ENCODE results near the gene LRRC8D.

The LRRC8D gene

GRCh38 chr1:89900791-89901708 lies 80.2 kb downstream of the LRRC8D start:
- peaks cover 47 to 69% (median 64%) of the 10 kb centered on the region in 10 experiments for H3K4me1 ChIP-seq
- H4K20me1 ChIP-seq, result peaks cover 0 to 100% (median 46%) of the 10 kb centered on the region in 11 experiments; a peak in 15 of 22 replicates

GRCh38 chr1:89901957-89902669 lies 81.3 kb downstream of the LRRC8D start:
- TF ChIP-seq Cebpa-rat (IDR thresholded peaks at IDR 0.05), result no peak
- no peaks in the 10 kb centered on the region for H3K27me3 ChIP-seq
- no peak overlapping the region for H3K9ac ChIP-seq
- H3K27ac ChIP-seq, result no peak overlapping the region; a peak in 2 of 22 replicates
- peaks cover 0 to 100% (median 41%) of the 10 kb centered on the region in 11 experiments; a peak in 15 of 22 replicates for H4K20me1 ChIP-seq
- no peak overlapping the region for H3K4me3 ChIP-seq
- peaks cover 25 to 55% (median 38%) of the 10 kb centered on the region in 11 experiments for H3K36me3 ChIP-seq
- peaks cover 54 to 80% (median 73%) of the 10 kb centered on the region in 10 experiments for H3K4me1 ChIP-seq
- peak overlapping the region in 2 of 11 experiments; percentile 72 to 86; a peak in 1 of 22 replicates for H3K4me2 ChIP-seq
- no peaks in the 10 kb centered on the region for H3K9me3 ChIP-seq (replicated peaks in 1 of 11)

More at GRCh38 chr1:89900791-89901708, 80.2 kb downstream of the LRRC8D start:
- Histone ChIP-seq H3K9me3 (replicated peaks in 1 of 11) (no peaks in the 10 kb centered on the region), H3K36me3 (peaks cover 30 to 64% (median 48%) of the 10 kb centered on the region in 11 experiments), H3K4me3 (no peak overlapping the region), H3K4me2 (peak overlapping the region in 6 of 11 experiments; percentile 5 to 39 (median 26); a peak in 8 of 22 replicates), H3K9ac (no peak overlapping the region), H3K27me3 (no peaks in the 10 kb centered on the region), H3K27ac (peak overlapping the region in 1 of 11 experiments; percentile 29; a peak in 3 of 22 replicates)
- no peak for TF ChIP-seq Cebpa-rat (IDR thresholded peaks at IDR 0.05)

- H4K20me1 ChIP-seq, result peaks cover 0 to 100% (median 41%) of the 10 kb centered on the region in 11 experiments; a peak in 15 of 22 replicates
- no peaks in the 10 kb centered on the region for H3K27me3 ChIP-seq
- H3K4me1 ChIP-seq, result peaks cover 69 to 94% (median 88%) of the 10 kb centered on the region in 10 experiments
- peak overlapping the region; percentile 34 to 70 (median 53); a peak in 15 of 22 replicates for H3K9ac ChIP-seq
- peak overlapping the region in 1 of 10 experiments; percentile 21; a peak in 2 of 20 replicates for H3K4me3 ChIP-seq
- no peak for TF ChIP-seq Cebpa-rat (IDR thresholded peaks at IDR 0.05)
- H3K9me3 ChIP-seq (replicated peaks in 1 of 11), result no peaks in the 10 kb centered on the region
- peaks cover 13 to 48% (median 25%) of the 10 kb centered on the region in 11 experiments; a peak in 19 of 22 replicates for H3K36me3 ChIP-seq
- H3K27ac ChIP-seq, result peak overlapping the region in 10 of 11 experiments; percentile 11 to 86 (median 56); a peak in 20 of 22 replicates
- H3K4me2 ChIP-seq, result peak overlapping the region; percentile 67 to 90 (median 80)
Measured at GRCh38 chr1:89903550-89903949, 82.7 kb downstream of the LRRC8D start.

GRCh38 chr1:89904219-89904980 lies 83.6 kb downstream of the LRRC8D start:
- Histone ChIP-seq H3K9me3 (replicated peaks in 1 of 11) (no peaks in the 10 kb centered on the region; a peak in 1 of 22 replicates), H3K4me1 (peaks cover 77 to 96% (median 89%) of the 10 kb centered on the region in 10 experiments), H3K36me3 (peaks cover 8 to 42% (median 20%) of the 10 kb centered on the region in 11 experiments; a peak in 15 of 22 replicates), H3K4me3 (peak overlapping the region in 6 of 10 experiments; percentile 3 to 42 (median 22); a peak in 7 of 20 replicates), H3K4me2 (peak overlapping the region; percentile 67 to 90 (median 80)), H4K20me1 (peaks cover 0 to 100% (median 41%) of the 10 kb centered on the region in 11 experiments; a peak in 15 of 22 replicates), H3K27me3 (no peaks in the 10 kb centered on the region), H3K27ac (peak overlapping the region in 10 of 11 experiments; percentile 11 to 86 (median 56); a peak in 19 of 22 replicates), H3K9ac (peak overlapping the region; percentile 34 to 70 (median 53); a peak in 18 of 22 replicates)
- TF ChIP-seq Cebpa-rat (IDR thresholded peaks at IDR 0.05), result no peak; a peak in 1 of 22 replicates

GRCh38 chr1:89905395-89906058 lies 84.7 kb downstream of the LRRC8D start:
- Histone ChIP-seq H3K4me1 (peaks cover 80 to 95% (median 85%) of the 10 kb centered on the region in 10 experiments), H4K20me1 (peaks cover 0 to 100% (median 31%) of the 10 kb centered on the region in 11 experiments; a peak in 15 of 22 replicates), H3K9me3 (replicated peaks in 1 of 11) (peaks cover 0 to 2% (median 0%) of the 10 kb centered on the region in 11 experiments; a peak in 4 of 22 replicates), H3K27ac (peak overlapping the region in 9 of 11 experiments; percentile 67 to 86 (median 76); a peak in 15 of 22 replicates), H3K9ac (peak overlapping the region in 3 of 11 experiments; percentile 50 to 72 (median 50); a peak in 3 of 22 replicates), H3K27me3 (no peaks in the 10 kb centered on the region), H3K36me3 (peaks cover 8 to 39% (median 19%) of the 10 kb centered on the region in 11 experiments; a peak in 14 of 22 replicates), H3K4me3 (no peak overlapping the region), H3K4me2 (peak overlapping the region in 10 of 11 experiments; percentile 66 to 90 (median 78); a peak in 20 of 22 replicates)
- TF ChIP-seq Cebpa-rat (IDR thresholded peaks at IDR 0.05), result no peak

- Histone ChIP-seq H4K20me1 (peaks cover 0 to 100% (median 26%) of the 10 kb centered on the region in 11 experiments; a peak in 15 of 22 replicates), H3K9ac (peak overlapping the region in 7 of 11 experiments; percentile 12 to 72 (median 50); a peak in 8 of 22 replicates), H3K27ac (peak overlapping the region in 9 of 11 experiments; percentile 67 to 86 (median 76); a peak in 18 of 22 replicates), H3K9me3 (replicated peaks in 1 of 11) (peaks cover 0 to 7% (median 0%) of the 10 kb centered on the region in 11 experiments; a peak in 4 of 22 replicates), H3K4me2 (peak overlapping the region; percentile 66 to 90 (median 77)), H3K4me3 (no peak overlapping the region), H3K27me3 (no peaks in the 10 kb centered on the region), H3K4me1 (peaks cover 77 to 99% (median 81%) of the 10 kb centered on the region in 10 experiments), H3K36me3 (peaks cover 11 to 38% (median 21%) of the 10 kb centered on the region in 11 experiments; a peak in 15 of 22 replicates)
- TF ChIP-seq Cebpa-rat (IDR thresholded peaks at IDR 0.05), result no peak
Measured at GRCh38 chr1:89906088-89906487, 85.3 kb downstream of the LRRC8D start.

GRCh38 chr1:89907727-89908212 lies 86.9 kb downstream of the LRRC8D start:
- H3K4me1 ChIP-seq, result peaks cover 70 to 91% (median 71%) of the 10 kb centered on the region in 10 experiments
- H3K4me2 ChIP-seq, result peak overlapping the region; percentile 66 to 90 (median 77); a peak in 21 of 22 replicates

More at GRCh38 chr1:89907727-89908212, 86.9 kb downstream of the LRRC8D start:
- H3K27ac ChIP-seq, result peak overlapping the region in 9 of 11 experiments; percentile 67 to 86 (median 76); a peak in 18 of 22 replicates
- no peak for TF ChIP-seq Cebpa-rat (IDR thresholded peaks at IDR 0.05)
- no peaks in the 10 kb centered on the region for H3K27me3 ChIP-seq
- H3K36me3 ChIP-seq, result peaks cover 11 to 37% (median 30%) of the 10 kb centered on the region in 11 experiments; a peak in 16 of 22 replicates
- H3K4me3 ChIP-seq, result no peak overlapping the region
- H3K9ac ChIP-seq, result peak overlapping the region in 1 of 11 experiments; percentile 17; a peak in 2 of 22 replicates
- H3K9me3 ChIP-seq (replicated peaks in 1 of 11), result peaks cover 0 to 11% (median 0%) of the 10 kb centered on the region in 11 experiments; a peak in 5 of 22 replicates
- peaks cover 0 to 100% (median 13%) of the 10 kb centered on the region in 11 experiments; a peak in 13 of 22 replicates for H4K20me1 ChIP-seq

All from BLaER1 treated with 17β-estradiol and CSF1 and Interleukin-3, amounts not matched to agents 10 nM and 100 nM (cell line).